GM18951 (cell line): ENCODE results near the gene UBTD2.

ENCODE experiments used
- POLR2A ChIP-seq: IDR thresholded peaks from 4 replicates; pipeline ENCODE4 v1.6.1; 2011; ENCODE audit warnings: mild to moderate bottlenecking; ENCODE audit not compliant: insufficient read length, insufficient read depth; ENCODE audit errors: extremely low read depth
- in situ Hi-C: fragments of 300-500 bp; cut with MboI; formaldehyde crosslinking; loops from one replicate; pipeline ENCODE4 v1.12.0; 2022; ENCODE audit warnings: low sequenced_read_pairs, mixed read lengths, inconsistent platforms; ENCODE audit not compliant: unreplicated experiment

Gene UBTD2

DNA sequence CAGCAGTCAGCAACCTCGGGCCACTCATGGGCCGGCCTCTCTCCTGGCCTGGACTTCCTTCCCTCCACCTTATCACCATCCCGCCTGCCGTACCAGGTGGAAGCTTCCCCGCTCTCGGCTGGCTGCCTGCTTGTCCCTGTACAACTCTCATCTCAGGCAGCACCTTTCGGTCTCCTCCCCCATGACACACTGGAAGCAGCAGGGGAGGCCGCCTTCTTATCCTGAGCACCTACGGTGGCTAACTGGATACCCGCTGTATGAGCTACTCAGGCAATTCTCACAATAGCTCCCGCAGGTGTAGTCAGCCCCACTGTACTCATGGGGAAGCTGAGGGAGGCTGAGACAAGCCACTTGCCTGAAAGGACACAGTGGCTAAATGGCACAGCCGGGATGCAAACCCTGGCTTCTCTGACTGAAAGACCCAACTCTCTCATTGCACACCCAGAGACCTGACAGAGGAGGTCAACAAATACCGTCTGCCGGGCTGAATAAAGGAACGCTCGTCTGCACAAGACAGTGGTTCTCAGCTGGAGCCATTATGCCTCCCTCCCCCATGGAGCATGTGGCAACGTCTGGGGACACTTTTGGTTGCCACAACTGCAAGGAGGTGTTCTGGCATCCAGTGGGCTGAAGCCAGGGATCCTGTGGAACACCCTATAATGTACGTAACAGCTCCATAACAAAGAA lies 105.1 kb downstream of the UBTD2 start:
- TF ChIP-seq POLR2A: no peak
- in situ Hi-C loops: no loop called here

DNA sequence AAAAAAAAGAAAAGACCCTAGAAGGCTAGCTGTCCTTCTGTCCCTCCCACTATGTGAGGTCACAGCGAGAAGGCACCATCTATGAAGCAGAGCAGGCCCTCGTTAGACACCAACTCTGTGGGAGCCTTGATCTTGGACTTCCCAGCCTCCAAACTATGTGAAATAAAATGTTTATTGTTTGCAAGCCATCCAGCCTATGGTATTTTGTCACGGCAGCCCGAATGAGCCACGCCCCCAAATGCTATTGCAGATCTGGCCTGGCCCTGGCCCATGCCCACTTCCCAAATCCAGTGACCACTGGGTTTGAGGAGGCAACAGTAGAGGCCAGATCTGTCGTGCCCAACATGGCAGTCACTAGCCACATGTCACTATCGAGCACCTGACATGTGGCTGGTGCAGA lies 106.4 kb downstream of the UBTD2 start:
- TF ChIP-seq POLR2A: no peak
- in situ Hi-C loops: no loop called here

DNA sequence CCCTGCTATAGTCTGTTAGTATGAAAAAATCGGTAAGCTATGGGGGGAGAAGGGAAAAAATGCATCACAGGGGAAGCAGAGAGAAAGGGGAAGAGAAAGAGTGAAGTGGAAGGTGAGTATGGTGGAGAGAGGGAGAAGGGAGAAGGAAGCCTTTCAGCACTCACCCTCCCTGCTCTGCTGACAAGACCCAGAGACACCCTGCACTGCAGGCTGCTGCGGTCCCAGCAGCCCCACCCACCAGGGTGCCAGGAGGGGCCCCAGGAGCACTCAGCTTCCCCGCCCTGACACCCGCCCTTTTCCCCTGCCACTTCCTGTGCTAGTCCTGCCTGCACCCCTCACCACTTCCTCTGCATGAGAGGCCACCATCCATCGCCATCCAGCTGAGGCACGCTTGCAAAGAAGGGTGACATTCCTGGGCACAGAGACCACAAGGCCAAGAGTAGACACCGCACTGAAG lies 108.3 kb downstream of the UBTD2 start:
- peak; percentile 77 for TF ChIP-seq POLR2A
- in situ Hi-C loops: no loop called here

DNA sequence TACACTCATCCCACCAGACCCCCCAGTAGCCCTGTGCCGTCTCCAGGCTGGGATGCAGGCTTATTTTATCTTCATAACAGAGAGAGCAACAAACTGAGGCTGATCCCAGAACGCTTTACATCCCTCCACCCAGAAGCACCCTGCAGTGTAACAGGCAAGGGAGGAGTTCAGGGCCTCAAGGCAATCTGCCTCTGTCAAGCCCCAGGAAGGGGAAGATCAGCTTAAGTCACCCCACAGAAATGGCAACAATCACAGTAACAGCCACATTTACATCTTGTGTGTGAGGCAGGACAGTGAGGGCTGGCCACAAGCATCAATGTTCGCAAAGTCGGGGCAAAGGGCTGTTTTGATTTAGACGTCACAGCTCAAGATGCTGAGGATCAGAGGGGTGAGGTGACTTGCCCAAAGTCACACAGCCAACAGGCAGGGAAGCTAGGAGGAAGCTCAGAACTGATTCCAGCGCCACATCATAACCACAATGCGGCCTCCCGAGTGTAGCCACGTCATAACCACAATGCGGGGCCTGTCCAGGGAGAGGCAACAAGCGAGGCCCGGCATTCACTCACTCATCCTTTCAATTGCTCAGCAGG lies 109.9 kb downstream of the UBTD2 start:
- in situ Hi-C loops: no loop called here
- no peak for TF ChIP-seq POLR2A

DNA sequence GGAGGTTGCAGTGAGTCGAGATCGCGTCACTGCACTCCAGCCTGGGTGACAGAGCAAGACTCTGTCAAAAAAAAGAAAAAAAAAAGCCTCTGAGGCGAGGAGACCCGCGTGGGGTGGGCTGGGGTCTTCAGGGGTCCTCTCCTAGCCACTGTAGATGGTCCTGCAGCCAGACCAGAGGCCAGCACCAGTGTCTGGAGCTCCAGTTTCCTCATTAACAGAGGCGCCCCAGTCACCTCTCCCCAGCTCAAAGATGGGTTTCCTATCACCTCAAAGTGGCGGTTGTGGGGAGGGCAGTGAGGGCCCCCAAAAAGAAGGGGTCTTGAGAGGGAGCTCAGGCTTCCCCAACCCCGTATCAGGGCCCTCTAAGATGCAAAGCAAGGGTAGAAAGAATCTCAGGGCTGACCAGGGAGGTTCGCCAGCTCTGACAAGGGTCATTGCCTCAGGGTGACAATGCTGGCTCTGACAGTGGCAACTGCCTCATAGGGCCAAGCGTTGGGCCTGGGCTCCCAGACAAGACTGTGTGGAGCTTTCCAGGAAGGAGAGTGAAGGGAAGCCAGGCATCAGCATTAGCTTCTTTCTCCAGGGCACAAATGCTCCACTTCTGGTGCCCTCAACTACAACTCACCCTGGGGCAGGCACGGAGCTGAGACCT lies 110.5 kb downstream of the UBTD2 start:
- in situ Hi-C loops: no loop called here
- TF ChIP-seq POLR2A: no peak

DNA sequence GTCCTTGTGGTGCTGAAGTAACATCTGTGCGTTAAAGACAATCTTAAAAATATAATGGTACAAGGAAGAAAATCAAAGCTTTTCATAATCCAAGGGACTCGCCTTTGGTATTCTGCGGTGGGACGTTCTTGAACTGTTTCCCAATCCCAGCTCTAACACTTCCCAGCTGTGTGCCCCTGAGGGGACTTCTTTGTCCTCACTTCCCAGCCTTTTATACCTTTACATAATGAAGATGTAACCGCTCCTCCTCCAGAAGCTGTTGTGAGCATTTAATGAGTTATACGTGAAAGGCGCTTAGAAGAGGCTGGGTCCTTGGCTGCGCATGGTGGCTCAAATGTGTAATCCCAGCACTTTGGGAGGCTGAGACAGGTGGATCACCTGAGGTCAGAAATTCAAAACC lies 112.4 kb downstream of the UBTD2 start:
- TF ChIP-seq POLR2A: no peak
- in situ Hi-C loops: no loop called here

DNA sequence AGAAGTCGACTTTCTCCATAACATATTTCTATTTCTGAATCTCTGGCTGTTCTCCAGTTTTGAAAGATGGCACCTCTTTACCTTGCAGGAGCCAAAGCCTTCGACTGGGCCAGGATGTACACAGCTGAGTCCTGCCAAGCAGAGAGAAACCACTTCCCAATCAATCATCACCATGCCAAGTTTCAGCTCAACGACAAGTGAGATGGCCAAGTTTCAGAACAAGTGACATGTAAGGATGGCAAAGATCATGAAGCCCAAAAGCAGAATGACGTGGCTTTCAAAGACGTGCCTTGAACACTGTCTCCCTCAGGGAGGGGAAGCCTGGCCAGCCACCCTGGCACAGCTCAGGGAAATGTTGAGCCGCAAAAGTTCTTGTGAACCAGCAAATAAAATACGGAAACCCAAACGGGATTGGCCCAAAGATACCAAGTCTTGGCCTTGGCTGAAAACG lies 113.3 kb downstream of the UBTD2 start:
- in situ Hi-C loops: no loop called here
- TF ChIP-seq POLR2A: no peak

DNA sequence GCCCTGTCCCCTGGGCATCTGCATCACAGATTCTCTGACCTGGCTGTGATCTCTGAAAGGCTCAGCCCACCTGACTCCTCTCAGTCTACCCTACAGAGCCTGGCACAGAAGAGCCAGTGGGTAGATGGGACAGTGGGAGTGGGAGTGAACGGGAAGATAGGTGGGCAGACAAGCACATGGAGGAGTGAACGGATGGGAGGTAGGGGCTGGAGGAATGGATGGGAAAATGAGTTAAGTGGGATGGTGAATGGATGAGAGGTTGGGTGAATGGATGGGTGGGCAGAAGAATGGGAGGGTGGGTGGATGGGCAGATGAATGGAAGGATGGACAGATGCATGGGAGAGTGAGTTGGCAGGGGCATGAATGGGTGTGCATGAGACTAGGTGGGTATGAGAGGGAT lies 114.3 kb downstream of the UBTD2 start:
- in situ Hi-C loops: no loop called here
- TF ChIP-seq POLR2A: no peak

DNA sequence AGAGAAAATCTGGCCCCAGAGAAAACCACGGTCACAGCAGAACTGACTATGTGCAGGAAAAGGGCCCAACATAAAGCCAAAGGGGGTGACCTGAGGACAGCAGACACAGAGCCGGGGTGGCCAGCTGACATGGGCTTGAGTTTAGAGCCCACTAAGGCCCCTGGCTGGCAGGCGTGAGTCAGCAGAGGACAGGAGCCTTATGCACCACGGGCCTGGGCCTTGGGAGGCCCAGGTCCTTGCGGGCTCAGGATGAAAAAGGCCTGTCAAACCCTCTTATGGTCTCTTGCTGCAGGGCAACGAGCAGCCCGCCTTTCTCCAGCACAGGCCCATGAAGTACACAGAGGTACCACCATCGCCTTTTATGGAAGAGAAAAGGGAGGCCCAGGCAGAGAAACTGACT lies 115.3 kb downstream of the UBTD2 start:
- no peak for TF ChIP-seq POLR2A
- in situ Hi-C loops: no loop called here

DNA sequence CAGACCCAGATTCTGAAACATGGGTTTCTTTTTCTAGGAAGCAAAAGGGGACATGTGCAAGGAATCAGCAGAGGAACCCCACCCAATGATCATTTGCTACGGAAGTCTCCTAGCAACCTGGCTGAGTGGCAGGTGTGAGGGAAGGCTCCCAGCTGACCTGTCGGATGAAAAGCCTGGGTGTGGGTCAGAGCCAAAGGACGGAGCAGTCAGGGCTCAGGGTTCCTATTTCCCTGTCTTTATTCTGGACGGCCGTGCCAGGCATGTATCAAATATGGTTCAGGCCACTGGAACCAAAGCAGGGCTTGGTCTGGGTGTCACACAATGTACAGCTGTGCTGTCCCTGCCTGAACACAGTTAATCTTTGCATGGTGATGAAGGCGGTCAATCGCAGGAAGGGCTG lies 115.7 kb downstream of the UBTD2 start:
- TF ChIP-seq POLR2A: no peak
- in situ Hi-C loops: no loop called here

DNA sequence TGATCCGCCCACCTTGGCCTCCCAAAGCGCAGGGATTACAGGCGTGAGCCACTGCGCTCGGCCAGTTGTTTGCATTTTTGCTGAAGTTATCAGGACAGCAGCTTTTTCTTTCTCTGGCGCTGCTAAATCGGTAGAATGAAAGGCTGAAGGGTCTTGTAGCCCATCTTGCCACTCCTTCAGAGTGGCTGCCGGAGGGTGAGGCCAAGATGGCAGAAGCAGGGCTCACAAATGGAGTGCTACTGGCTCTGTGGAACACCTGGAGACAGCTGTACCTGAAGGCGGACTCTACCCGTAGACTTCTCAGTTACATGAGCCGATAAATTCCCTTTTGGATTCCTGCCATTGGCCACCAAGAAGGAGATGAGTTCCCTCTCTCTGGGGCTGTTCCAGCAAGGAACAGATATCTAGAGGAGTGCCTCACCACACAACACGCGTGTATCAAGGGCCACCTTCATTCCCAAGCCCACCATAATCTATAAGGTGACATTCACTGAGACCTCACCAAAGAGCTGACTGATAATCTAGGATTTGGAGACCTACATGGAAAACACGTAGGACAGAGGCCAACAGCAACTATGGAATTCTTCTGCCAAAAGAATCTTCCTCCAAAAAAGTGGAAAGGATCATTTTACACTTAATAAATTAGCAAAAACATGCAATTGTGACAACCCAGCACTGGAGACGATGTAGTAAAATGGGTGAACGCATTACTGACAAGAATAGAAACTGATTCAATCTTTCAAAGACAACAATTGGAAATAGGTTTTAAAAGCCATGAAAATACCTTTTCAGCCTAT lies 117.3 kb downstream of the UBTD2 start:
- TF ChIP-seq POLR2A: no peak
- in situ Hi-C loops: no loop called here

DNA sequence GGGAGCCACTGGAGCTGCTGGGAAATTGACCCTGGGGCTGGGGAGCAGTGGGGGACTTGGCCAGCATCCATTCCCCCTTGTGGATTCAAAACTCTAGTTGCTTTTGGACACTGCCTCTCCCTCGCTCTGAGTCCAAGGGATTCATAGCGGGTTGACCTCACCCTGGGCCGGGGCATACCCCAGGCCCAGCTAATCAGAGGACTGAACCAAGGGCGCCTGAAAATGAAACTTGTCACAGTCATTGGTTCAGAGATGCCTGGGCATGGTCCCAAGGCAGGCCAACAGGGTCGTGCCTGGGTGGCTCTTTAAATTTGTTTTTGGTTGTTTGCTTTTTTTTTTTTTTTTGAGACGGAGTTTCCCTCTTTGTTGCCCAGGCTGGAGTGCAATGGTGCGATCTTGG lies 118.1 kb downstream of the UBTD2 start:
- TF ChIP-seq POLR2A: no peak
- in situ Hi-C loops: no loop called here

DNA sequence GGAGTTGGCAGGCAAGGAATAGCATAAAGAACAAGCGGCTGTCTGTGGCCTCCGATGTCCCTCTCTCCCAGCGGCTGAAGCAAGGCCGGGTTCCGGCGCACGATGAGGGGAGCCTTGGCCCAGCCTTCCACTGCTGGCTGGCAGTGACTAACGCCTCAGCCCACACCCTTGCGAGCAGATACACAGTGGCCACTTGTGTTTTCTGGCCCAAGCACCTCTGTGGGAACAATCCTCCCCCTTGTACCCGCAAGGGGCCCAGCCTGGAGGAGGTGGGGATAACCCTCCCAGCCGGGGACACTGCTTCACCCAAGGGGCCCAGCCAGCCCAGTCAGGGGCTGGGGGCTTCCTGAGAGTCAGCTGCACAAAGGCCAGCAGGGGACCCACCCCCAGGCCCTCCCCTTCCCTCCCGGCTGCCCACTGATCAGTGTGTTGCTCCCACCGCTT lies 118.8 kb downstream of the UBTD2 start:
- no peak for TF ChIP-seq POLR2A
- in situ Hi-C loops: no loop called here
